Motor neuron (in vitro differentiated cells): ENCODE measurements around the gene LRCH2. TPM values are rescaled to one million over a fixed set of nuclear protein-coding genes. Genes with fewer than 3 reads are reported as not detected.
"Not testable (repeated sequence)": the region's sequence is repeated elsewhere in the genome, so short reads cannot be mapped to it uniquely, and the experiment has no call there.

ENCODE experiments used
- ATAC-seq, 8 experiments: fragments of 200-7000 bp; cut with Tn5 transposase; replicated peaks in 6 of 8; 2 replicates each; pipeline ENCODE4 v1.8.0; 2021; ENCODE audit warnings: mild to moderate bottlenecking in 8 of 8, moderate library complexity in 8 of 8
- H3K27ac ChIP-seq, 2 donors: fragments of 250-450 bp; sonication (Bioruptor Pico); 2 replicates each; pipeline ENCODE4 v1.9.0; 2021; ENCODE audit warnings: antibody characterized with exemption in 2 of 2, mild to moderate bottlenecking in 2 of 2, moderate library complexity in 1 of 2
- H3K4me1 ChIP-seq, 2 donors: fragments of 250-450 bp; sonication (Bioruptor Pico); replicated peaks in 1 of 2; 2 replicates each; pipeline ENCODE4 v1.6.1; 2021; ENCODE audit warnings: antibody characterized with exemption in 2 of 2, mild to moderate bottlenecking in 2 of 2, moderate library complexity in 1 of 2
- H3K4me3 ChIP-seq, 5 donors: fragments of 250-450 bp; sonication (Bioruptor Pico); 2 replicates each; pipeline ENCODE4 v1.9.0; 2021; ENCODE audit warnings: antibody characterized with exemption in 5 of 5, mild to moderate bottlenecking in 5 of 5, moderate library complexity in 4 of 5
- whole genome bisulfite sequencing, 10 experiments: fragments of 450-650 bp; shearing (Covaris generic); methylation state at CpG; one replicate each; pipeline ENCODE4 v1.0.0; 2022; 5-methylcytosine and 5-hydroxymethylcytosine counted together
- in situ Hi-C, 9 experiments: fragments of 400-800 bp; cut with MboI; loops; one replicate each; pipeline ENCODE4 v1.15.0; 2021; ENCODE audit warnings: low sequenced_read_pairs in 9 of 9, low pct_unique_long_range_greater_than_20kb in 2 of 9; ENCODE audit not compliant: unreplicated experiment in 9 of 9
- total RNA-seq, 8 experiments: library from RNA; unstranded; fragments of 300-600 nt; gene quantifications; 2 replicates each; pipeline versions ENCODE4 v1.2.3 to v1.2.4, GENCODE V29; 2022

Gene LRCH2
- total RNA-seq, 8 experiments from 2014 or later, result 13.9 to 254 (median 26.2) TPM

DNA sequence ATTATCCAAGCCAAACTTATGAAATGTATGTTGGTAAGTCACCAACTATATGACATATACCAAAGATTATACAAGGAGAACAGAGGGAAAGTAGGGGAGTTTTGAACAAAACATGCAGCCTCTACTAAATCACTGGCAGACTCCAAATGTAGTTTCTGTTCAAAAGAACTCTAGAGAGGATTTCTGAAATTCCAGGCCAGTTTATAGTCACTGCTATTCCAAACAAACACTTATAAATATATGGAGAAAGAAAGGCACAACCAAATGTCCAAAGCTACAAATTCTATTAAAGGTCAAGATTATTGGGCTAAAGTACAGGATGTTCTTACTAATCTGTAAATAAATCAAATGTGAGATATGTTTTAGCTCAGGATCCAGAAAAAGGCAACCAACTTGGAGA, 2.7 kb upstream of the LRCH2 start:
- H3K27ac ChIP-seq, result no peak overlapping the region
- no peaks in the 10 kb centered on the region for H3K4me1 ChIP-seq
- no peak overlapping the region for H3K4me3 ChIP-seq
- ATAC-seq, result no peak
- in situ Hi-C loops, result no loop called here

- Histone ChIP-seq H3K4me3 (peak overlapping the region; percentile 91 to 100 (median 95)), H3K4me1 (peaks cover 0 to 8% of the 10 kb centered on the region in 2 donors), H3K27ac (no peak overlapping the region)
- ATAC-seq, result no peak
- WGBS, 10 experiments, result 0 to 8% (median 0%) methylated on average over 1 to 3 of the region's 3 CpGs; no CpG with 5 or more reads in 6 of the 10 experiments
- in situ Hi-C loops, result no loop called here
Measured at GRCh38 chrX:115234461-115234860, 565 bp upstream of the LRCH2 start.

- Histone ChIP-seq H3K4me3 (peak overlapping the region; percentile 91 to 100 (median 95)), H3K27ac (peak overlapping the region; percentile 91 to 95), H3K4me1 (peaks cover 0 to 8% of the 10 kb centered on the region in 2 donors)
- 0 to 50% (median 0%) methylated on average over 1 to 4 of the region's 6 CpGs; no CpG with 5 or more reads in 4 of the 10 experiments for WGBS, 10 experiments
- in situ Hi-C loops, result no loop called here
- ATAC-seq, result peak in 4 of 8 experiments; percentile 2 to 18 (median 8)
Measured at GRCh38 chrX:115232933-115233496, 881 bp downstream of the LRCH2 start.

- peaks cover 0 to 8% of the 10 kb centered on the region in 2 donors for H3K4me1 ChIP-seq
Measured at GRCh38 chrX:115229337-115230003, 4.4 kb downstream of the LRCH2 start.

GRCh38 chrX:115226929-115227328, 7.0 kb downstream of the LRCH2 start:
- Histone ChIP-seq H3K4me1 (peaks cover 0 to 8% of the 10 kb centered on the region in 2 donors), H3K27ac (no peak overlapping the region), H3K4me3 (no peak overlapping the region)
- in situ Hi-C loops, result no loop called here
- no CpG with 5 or more reads among the region's 1 CpG for WGBS, 10 experiments
- ATAC-seq, result peak; percentile 62 to 87 (median 78)

More at GRCh38 chrX:115229337-115230003, 4.4 kb downstream of the LRCH2 start:
- WGBS, 10 experiments, result 0 to 89% (median 50%) methylated on average over 1 to 4 of the region's 4 CpGs; no CpG with 5 or more reads in 5 of the 10 experiments
- H3K4me3 ChIP-seq, result peak overlapping the region in 3 of 5 donors; percentile 4 to 99 (median 91)
- in situ Hi-C loops, result no loop called here
- H3K27ac ChIP-seq, result no peak overlapping the region
- no peak for ATAC-seq

DNA sequence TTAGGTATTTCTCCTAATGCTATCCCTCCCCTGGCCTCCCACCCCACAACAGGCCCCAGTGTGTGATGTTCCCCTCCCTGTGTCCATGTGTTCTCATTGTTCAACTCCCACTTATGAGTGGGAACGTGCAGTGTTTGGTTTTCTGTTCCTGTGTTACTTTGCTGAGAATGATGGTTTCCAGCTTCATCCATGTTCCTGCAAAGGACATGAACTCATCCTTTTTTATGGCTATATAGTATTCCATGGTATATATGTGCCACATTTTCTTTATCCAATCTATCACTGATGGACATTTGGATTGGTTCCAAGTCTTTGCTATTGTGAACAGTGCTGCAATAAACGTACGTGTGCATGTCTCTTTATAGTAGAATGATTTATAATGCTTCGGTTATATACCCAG, 16.6 kb downstream of the LRCH2 start:
- H3K27ac ChIP-seq, H3K4me3 ChIP-seq, H3K4me1 ChIP-seq, in situ Hi-C loops, ATAC-seq: not testable (repeated sequence)
- WGBS, 10 experiments, result 100% methylated on average over 1 to 3 of the region's 4 CpGs; no CpG with 5 or more reads in 8 of the 10 experiments

- peak in 2 of 8 experiments; percentile 64 to 82 for ATAC-seq
- 0 to 80% (median 54%) methylated on average over 1 to 3 of the region's 3 CpGs; no CpG with 5 or more reads in 4 of the 10 experiments for WGBS, 10 experiments
- in situ Hi-C loops, result no loop called here
Measured at GRCh38 chrX:115214605-115215004, 19.3 kb downstream of the LRCH2 start.

GRCh38 chrX:115214151-115214550, 19.7 kb downstream of the LRCH2 start:
- H3K4me3 ChIP-seq, result no peak overlapping the region
- no peak overlapping the region for H3K27ac ChIP-seq
- 33 to 100% (median 57%) methylated on average over 1 of the region's 1 CpG; no CpG with 5 or more reads in 5 of the 10 experiments for WGBS, 10 experiments
- in situ Hi-C loops, result no loop called here
- no peaks in the 10 kb centered on the region for H3K4me1 ChIP-seq
- ATAC-seq, result no peak

More at GRCh38 chrX:115214605-115215004, 19.3 kb downstream of the LRCH2 start:
- Histone ChIP-seq H3K4me1 (no peaks in the 10 kb centered on the region), H3K4me3 (no peak overlapping the region), H3K27ac (no peak overlapping the region)

DNA sequence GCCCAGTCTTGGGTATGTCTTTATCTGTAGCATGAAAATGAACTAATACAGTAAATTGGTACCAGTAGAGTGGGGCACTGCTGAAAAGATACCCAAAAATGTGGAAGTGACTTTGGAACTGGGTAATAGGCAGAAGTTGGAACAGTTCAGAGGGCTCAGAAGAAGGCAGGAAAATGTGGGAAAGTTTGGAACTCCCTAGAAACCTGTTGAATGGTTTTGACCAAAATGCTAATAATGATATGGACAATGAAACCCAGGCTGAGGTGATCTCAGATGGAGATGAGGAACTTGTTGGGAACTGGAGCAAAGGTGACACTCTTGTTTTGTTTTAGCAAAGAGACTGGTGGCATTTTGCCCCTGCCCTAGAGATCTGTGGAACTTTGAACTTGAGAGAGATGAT, 24.3 kb downstream of the LRCH2 start:
- not testable (repeated sequence) for ATAC-seq

DNA sequence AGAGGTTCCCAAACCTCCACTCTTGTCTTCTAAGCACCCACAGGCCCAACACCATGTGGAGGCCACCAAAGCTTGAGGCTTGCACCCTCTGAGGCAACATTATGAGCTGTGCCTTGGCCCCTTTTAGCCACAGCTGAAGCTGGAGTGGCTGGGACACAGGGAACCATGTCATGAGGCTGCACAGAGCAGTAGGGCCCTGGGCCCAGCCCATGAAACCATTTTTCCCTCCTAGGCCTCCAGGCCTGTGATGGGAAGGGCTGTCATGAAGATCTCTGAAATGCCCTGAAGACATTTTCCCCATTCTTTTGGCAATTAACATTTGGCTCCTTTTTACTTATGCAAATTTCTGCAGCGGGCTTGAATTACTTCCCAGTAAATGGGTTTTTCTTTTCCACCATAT, 29.9 kb downstream of the LRCH2 start:
- in situ Hi-C loops, result no loop called here
- no peak overlapping the region for H3K4me3 ChIP-seq
- WGBS, 10 experiments, result 0 to 100% (median 100%) methylated on average over 1 of the region's 1 CpG; no CpG with 5 or more reads in 5 of the 10 experiments
- H3K4me1 ChIP-seq, result no peaks in the 10 kb centered on the region
- no peak overlapping the region for H3K27ac ChIP-seq
- ATAC-seq, result no peak

More for the DNA sequence above, 24.3 kb downstream of the LRCH2 start:
- in situ Hi-C loops, H3K27ac ChIP-seq, H3K4me1 ChIP-seq, H3K4me3 ChIP-seq: not testable (repeated sequence)

DNA sequence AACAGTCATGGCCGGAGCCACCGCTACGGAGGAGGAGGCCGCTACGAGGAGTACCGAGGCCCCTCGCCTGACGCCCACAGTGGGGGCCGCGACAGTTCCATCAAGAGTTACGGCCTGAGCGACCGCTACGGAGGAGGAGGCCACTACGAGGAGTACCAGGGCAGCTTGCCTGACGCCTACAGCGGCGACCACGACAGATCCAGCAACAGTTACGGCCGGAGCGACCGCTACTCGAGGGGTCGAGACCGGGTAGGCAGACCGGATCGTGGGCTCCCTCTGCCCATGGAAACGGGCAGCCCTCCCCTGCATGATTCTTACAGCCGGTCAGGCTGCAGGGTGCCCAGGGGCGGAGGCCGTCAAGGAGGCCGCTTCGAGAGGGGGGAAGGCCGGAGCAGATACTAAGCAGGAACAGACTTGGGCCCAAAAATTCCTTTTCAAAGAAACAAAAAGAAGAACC, 41.6 kb downstream of the LRCH2 start:
- Histone ChIP-seq H3K27ac (no peak overlapping the region), H3K4me1 (no peaks in the 10 kb centered on the region), H3K4me3 (no peak overlapping the region)
- ATAC-seq, result no peak
- 100% methylated on average over 1 to 4 of the region's 35 CpGs; no CpG with 5 or more reads in 8 of the 10 experiments for WGBS, 10 experiments
- in situ Hi-C loops, result no loop called here

DNA sequence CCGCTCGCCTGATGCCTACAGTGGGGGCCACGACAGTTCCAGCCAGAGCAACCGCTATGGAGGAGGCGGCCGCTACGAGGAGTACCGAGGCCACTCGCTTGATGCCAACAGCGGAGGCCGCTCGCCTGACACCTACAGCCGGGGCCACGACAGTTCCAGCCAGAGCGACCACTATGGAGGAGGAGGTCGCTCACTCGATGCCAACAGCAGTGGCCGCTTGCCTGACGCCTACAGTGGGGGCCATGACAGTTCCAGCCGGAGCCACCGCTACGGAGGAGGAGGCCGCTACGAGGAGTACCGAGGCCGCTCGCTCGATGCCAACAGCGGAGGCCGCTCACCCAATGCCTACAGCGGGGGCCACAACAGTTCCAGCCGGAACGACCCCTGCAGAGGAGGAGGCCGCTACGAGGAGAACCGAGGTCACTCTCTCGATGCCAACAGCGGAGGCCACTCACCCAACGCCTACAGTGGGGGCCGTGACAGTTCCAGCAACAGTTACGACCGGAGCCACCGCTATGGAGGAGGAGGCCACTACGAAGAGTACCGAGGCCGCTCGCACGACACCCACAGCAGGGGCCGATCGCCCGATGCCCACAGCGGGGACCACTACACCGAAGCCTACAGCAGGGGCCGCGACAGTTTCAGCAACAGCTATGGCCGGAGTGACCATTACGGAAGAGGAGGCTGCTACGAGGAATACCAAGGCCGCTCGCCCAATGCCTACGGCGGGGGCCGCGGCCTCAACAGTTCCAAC, 42.2 kb downstream of the LRCH2 start:
- in situ Hi-C loops, result no loop called here
- WGBS, 10 experiments, result 78 to 88% methylated on average over 6 to 11 of the region's 64 CpGs; no CpG with 5 or more reads in 8 of the 10 experiments
- Histone ChIP-seq H3K4me3 (no peak overlapping the region), H3K27ac (no peak overlapping the region), H3K4me1 (no peaks in the 10 kb centered on the region)
- ATAC-seq, result no peak
